Heart left ventricle (tissue), 16 donors: ENCODE data around the gene MYBPC1. TPM values are rescaled to one million over a fixed set of nuclear protein-coding genes. Genes with fewer than 3 reads are reported as not detected.
"Not testable (repeated sequence)": the region's sequence is repeated elsewhere in the genome, so short reads cannot be mapped to it uniquely, and the experiment has no call there.

Source experiments
- ATAC-seq, 4 donors: fragments of 200-7000 bp; cut with Tn5 transposase; one replicate each; pipeline ENCODE4 v1.9.1; 2020 to 2022; ENCODE audit warnings: moderate library complexity in 4 of 4, mild to moderate bottlenecking in 3 of 4, moderate number of reproducible peaks in 1 of 4
- DNase-seq, 5 donors: peaks; one replicate each; pipeline ENCODE4 v3.0.0-alpha.2; 2020
- H3K27ac ChIP-seq, 12 donors: fragments of 200-600 bp; sonication (generic) in 4 of 12; one replicate each; pipeline versions ENCODE4 v1.5.0 to v1.8.0; 2016 to 2022; ENCODE audit warnings: mild to moderate bottlenecking in 2 of 12
- H3K27me3 ChIP-seq, 9 donors: fragments of 200-600 bp; sonication (generic) in 2 of 9; one replicate each; pipeline versions ENCODE4 v1.5.1 to v1.8.0; 2016 to 2022; ENCODE audit warnings: mild to moderate bottlenecking in 3 of 9
- H3K36me3 ChIP-seq, 9 donors: fragments of 200-600 bp; sonication (generic) in 2 of 9; one replicate each; pipeline versions ENCODE4 v1.5.0 to v1.8.0; 2018 to 2022; ENCODE audit warnings: mild to moderate bottlenecking in 2 of 9
- H3K4me1 ChIP-seq, 12 donors: fragments of 200-600 bp; sonication (generic) in 4 of 12; one replicate each; pipeline versions ENCODE4 v1.5.0 to v1.8.0; 2016 to 2022; ENCODE audit warnings: mild to moderate bottlenecking in 3 of 12
- H3K4me3 ChIP-seq, 12 donors: fragments of 200-600 bp; sonication (generic) in 4 of 12; one replicate each; pipeline versions ENCODE4 v1.5.0 to v1.8.0; 2017 to 2022; ENCODE audit warnings: mild to moderate bottlenecking in 9 of 12, moderate library complexity in 4 of 12
- H3K9me3 ChIP-seq, 12 donors: fragments of 200-600 bp; sonication (generic) in 4 of 12; one replicate each; pipeline versions ENCODE4 v1.5.0 to v1.8.0; 2016 to 2022; ENCODE audit warnings: mild to moderate bottlenecking in 1 of 12
- POLR2A ChIP-seq, 2 donors: fragments of 450-650 bp; IDR thresholded peaks; one replicate each; pipeline ENCODE4 v1.6.1; 2017; ENCODE audit warnings: antibody characterized with exemption in 2 of 2, mild to moderate bottlenecking in 2 of 2, moderate library complexity in 2 of 2
- WGBS, 4 donors: extraction: QIAGEN DNeasy Blood & Tissue Kit in 2 of 4; methylation state at CpG; one replicate each; pipeline versions ENCODE4 v1.1.5 to v1.1.7; 2013 to 2018; 5-methylcytosine and 5-hydroxymethylcytosine counted together
- intact Hi-C, 10 donors: fragments of 100-400 bp; cut with DNase I; formaldehyde crosslinking; loops; one replicate each; pipeline versions ENCODE4 v1.11.1 to v1.14.2; 2022
- polyA plus RNA-seq, 2 donors: library from polyadenylated mRNA; stranded (reverse); fragments of 200-250 nt; gene quantifications; one replicate each; pipeline ENCODE4 v1.2.3, GENCODE V29; 2013
- total RNA-seq, 9 donors: library from RNA; depleted of rRNA in 2 of 9; stranded (reverse); fragments of >200 nt in 2 of 9; fragmentation: NEBNext Ultra II Directional in 3 of 9; extraction: Animal tissue kit (Norgen Biotek cat#: 25700) in 3 of 9; gene quantifications; one replicate each; pipeline versions ENCODE4 v1.1.0 to v1.2.4, GENCODE V29; 2016 to 2023
- TF ChIP-seq, protein P1 (sequence below), 12 donors: fragments of 200-600 bp; sonication (generic) in 4 of 12; IDR thresholded peaks; one replicate each; pipeline versions ENCODE4 v1.5.0 to v1.8.0; 2018 to 2022; ENCODE audit warnings: antibody characterized with exemption in 12 of 12, mild to moderate bottlenecking in 5 of 12
- donor health status: ischemic (EF 13 %, LVEDD 7.1; RV severe dilation, severe dysfunction).
- donor health status: healthy with polysubstance abuse.
- donor health status: DM: no; HTN: yes; CAD: no.
- donor health status: DM: no; HTN: no; CAD: no.
- donor health status: ischemic (EF 25% LVEDD 6.9; RV normal size, moderate dysfunction).
- donor health status: ischemic (EF 25% LVEDD 5.7; RV mildly dilated, moderate dysfunction).
- donor health status: healthy.
- donor health status: DM: yes; HTN: yes; CAD: no.
- donor health status: ischemic (EF 35%, LVEDD 5.7; RV mildly dilated, moderate dysfunction).
- donor health status: nonischemic (EF 11% LVEDD 7.7; RV severe dilation, severe dysfunction).
- donor health status: DM: yes; HTN: yes; CAD: no.
- donor health status: PGD.
- donor health status: ischemic (EF 29% LVEDD 5.4; RV normal size, mild dysfunction).
- donor health status: nonischemic (EF 23%, LVEDD 6.1; RV moderate dilation, normal function).

The MYBPC1 gene
- total and polyA plus RNA-seq, 11 donors = 0.04 to 3.5 (median 1.9) TPM

DNA sequence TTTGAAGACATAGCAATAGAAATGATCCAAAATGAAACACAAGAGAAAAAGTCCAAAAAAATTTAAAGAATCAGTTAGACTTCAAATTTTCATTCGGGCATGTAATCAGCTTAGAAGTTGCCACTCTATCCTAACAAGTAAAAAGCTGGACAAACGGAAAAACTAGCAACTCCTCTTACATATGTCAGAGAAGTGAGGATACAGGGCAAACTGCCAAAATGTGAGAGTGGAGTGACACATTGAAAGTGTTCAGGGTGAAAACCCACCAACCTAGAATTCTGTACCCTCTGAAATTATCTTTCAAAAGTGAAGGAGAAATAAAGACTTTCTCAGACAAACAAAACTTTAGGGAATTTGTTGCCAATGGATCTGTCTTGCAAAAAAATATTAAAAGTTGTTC lies 60.6 kb downstream of the MYBPC1 start:
- Histone ChIP-seq H3K27ac (no peak overlapping the region), H3K27me3 (peaks cover 0 to 11% (median 0%) of the 10 kb centered on the region in 9 donors), H3K4me3 (no peak overlapping the region), H3K36me3 (no peaks in the 10 kb centered on the region), H3K9me3 (no peaks in the 10 kb centered on the region), H3K4me1 (no peaks in the 10 kb centered on the region)
- WGBS, 4 donors = 41 to 46% (median 44%) methylated on average over 2 of the region's 2 CpGs
- TF ChIP-seq, protein P1, sequence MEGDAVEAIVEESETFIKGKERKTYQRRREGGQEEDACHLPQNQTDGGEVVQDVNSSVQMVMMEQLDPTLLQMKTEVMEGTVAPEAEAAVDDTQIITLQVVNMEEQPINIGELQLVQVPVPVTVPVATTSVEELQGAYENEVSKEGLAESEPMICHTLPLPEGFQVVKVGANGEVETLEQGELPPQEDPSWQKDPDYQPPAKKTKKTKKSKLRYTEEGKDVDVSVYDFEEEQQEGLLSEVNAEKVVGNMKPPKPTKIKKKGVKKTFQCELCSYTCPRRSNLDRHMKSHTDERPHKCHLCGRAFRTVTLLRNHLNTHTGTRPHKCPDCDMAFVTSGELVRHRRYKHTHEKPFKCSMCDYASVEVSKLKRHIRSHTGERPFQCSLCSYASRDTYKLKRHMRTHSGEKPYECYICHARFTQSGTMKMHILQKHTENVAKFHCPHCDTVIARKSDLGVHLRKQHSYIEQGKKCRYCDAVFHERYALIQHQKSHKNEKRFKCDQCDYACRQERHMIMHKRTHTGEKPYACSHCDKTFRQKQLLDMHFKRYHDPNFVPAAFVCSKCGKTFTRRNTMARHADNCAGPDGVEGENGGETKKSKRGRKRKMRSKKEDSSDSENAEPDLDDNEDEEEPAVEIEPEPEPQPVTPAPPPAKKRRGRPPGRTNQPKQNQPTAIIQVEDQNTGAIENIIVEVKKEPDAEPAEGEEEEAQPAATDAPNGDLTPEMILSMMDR (IDR thresholded peaks at IDR 0.05) = no peak
- TF ChIP-seq POLR2A (IDR thresholded peaks at IDR 0.05) = no peak
- intact Hi-C loops = no loop called here
- DNase-seq = no peak
- ATAC-seq = no peak

DNA sequence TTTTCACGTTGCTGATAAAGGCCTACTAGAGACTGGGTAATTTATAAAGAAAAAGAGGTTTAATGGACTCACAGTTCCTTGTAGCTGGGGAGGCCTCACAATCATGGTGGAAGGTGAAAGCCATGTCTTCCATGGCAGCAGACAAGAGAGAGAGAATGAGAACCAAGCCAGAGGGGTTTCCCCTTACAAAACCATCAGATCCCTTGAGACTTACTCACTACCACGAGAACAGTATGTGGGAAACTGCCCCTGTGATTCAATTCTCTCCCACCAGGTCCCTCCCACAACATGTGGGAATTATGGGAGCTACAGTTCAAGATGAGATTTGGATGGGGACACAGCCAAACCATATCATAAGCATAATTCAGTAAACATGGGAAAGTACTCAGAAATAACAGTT lies 65.9 kb downstream of the MYBPC1 start:
- ATAC-seq, intact Hi-C loops, H3K4me3 ChIP-seq, DNase-seq, H3K4me1 ChIP-seq, H3K36me3 ChIP-seq, H3K9me3 ChIP-seq, H3K27ac ChIP-seq, H3K27me3 ChIP-seq: not testable (repeated sequence)
- WGBS, 4 donors = 58 to 70% (median 65%) methylated on average over 2 of the region's 2 CpGs

DNA sequence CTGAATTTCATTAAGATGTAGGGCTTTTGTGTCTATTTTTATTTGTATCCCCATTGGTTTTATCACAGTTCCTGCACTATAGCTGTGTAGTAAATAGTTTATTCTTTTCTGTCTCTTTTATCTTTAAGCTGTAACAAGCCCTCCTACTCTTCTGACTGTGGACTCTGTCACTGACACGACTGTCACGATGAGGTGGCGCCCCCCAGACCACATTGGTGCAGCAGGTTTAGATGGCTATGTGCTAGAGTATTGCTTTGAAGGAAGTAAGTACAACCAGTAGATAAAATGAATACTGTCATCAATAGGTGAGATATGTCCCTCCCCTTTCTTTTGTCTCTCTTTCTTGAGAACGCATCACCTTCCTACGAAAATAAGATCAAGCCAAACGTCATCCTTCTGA lies 68.5 kb downstream of the MYBPC1 start:
- H3K4me3 ChIP-seq = no peak overlapping the region
- no peak for ATAC-seq
- H3K9me3 ChIP-seq = no peaks in the 10 kb centered on the region
- H3K27me3 ChIP-seq = peaks cover 0 to 6% (median 0%) of the 10 kb centered on the region in 9 donors
- no peak overlapping the region for H3K27ac ChIP-seq
- TF ChIP-seq POLR2A (IDR thresholded peaks at IDR 0.05) = no peak
- TF ChIP-seq, protein P1 (IDR thresholded peaks at IDR 0.05) = no peak
- intact Hi-C loops = no loop called here
- H3K36me3 ChIP-seq = no peaks in the 10 kb centered on the region
- DNase-seq = no peak
- no peaks in the 10 kb centered on the region for H3K4me1 ChIP-seq
- WGBS, 4 donors = 68 to 78% (median 69%) methylated on average over 6 of the region's 6 CpGs

DNA sequence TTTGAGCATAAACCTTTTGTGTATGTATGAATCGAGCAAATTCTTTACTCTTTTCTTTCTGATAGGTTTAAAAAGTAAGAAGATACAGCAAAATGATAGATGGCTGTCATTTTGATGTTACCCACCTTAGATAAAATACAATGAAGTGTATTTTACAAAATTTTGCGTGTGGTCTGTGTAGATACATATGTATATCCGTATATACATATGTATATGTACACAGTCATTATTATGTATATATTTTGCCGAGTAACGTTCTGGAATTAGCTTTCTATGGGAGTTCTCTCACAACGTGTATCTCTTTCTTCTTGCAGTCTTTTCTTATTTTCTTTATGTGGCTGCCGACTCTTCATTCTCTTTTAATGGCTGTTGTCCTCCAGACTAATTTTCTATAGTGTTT lies 70.2 kb downstream of the MYBPC1 start:
- Histone ChIP-seq H3K4me1 (peaks cover 0 to under 1% (median 0%) of the 10 kb centered on the region in 12 donors), H3K27ac (no peak overlapping the region), H3K36me3 (no peaks in the 10 kb centered on the region), H3K27me3 (peaks cover 0 to 6% (median 0%) of the 10 kb centered on the region in 9 donors), H3K4me3 (no peak overlapping the region), H3K9me3 (no peaks in the 10 kb centered on the region)
- TF ChIP-seq, protein P1 (IDR thresholded peaks at IDR 0.05) = no peak
- TF ChIP-seq POLR2A (IDR thresholded peaks at IDR 0.05) = no peak
- ATAC-seq = no peak
- intact Hi-C loops = no loop called here
- 62 to 78% (median 73%) methylated on average over 7 of the region's 7 CpGs for WGBS, 4 donors
- DNase-seq = no peak

DNA sequence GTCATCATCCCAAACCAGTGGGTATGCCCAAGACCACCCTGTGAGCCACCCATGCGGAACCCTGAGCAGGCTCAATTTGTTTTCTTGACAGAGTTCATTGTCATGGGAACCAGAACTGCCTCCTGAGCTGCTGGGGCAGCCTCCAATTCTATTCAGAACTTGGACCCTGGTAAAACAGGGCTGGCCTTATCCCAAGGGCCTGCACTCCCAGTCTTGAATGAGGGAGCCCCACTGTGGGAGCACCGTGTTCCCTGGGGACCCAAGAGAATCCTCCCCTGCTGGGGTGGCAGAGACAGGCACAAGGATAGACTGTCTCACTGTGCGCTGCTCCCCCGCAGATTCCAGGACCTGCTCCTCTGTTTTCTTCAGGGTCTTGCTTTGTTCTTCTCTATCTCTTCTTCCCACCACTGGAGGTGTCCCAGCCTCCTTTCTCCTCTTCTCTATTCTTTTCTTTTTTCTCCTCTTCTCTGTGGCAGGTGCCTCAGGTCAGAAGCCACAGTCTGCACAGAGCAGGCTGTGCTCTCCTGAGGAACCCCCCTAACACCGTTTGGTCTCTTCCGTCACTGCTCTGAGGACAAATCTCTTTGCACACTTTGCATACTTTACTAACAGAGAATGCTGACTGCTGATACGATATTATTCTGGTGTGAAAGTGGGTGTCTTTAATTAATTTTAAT lies 71.4 kb downstream of the MYBPC1 start:
- ATAC-seq (no peak), DNase-seq (no peak)
- H3K4me3 ChIP-seq = no peak overlapping the region
- no peak overlapping the region for H3K27ac ChIP-seq
- WGBS, 4 donors = 70 to 80% (median 73%) methylated on average over 7 of the region's 7 CpGs
- no peaks in the 10 kb centered on the region for H3K9me3 ChIP-seq
- intact Hi-C loops = no loop called here
- H3K27me3 ChIP-seq = peaks cover 0 to 6% (median 0%) of the 10 kb centered on the region in 9 donors
- H3K4me1 ChIP-seq = peaks cover 0 to 10% (median 0%) of the 10 kb centered on the region in 12 donors
- TF ChIP-seq, protein P1 (IDR thresholded peaks at IDR 0.05) = no peak
- TF ChIP-seq POLR2A (IDR thresholded peaks at IDR 0.05) = no peak
- no peaks in the 10 kb centered on the region for H3K36me3 ChIP-seq
